ENCODE data around the gene NIPSNAP2.

DNA sequence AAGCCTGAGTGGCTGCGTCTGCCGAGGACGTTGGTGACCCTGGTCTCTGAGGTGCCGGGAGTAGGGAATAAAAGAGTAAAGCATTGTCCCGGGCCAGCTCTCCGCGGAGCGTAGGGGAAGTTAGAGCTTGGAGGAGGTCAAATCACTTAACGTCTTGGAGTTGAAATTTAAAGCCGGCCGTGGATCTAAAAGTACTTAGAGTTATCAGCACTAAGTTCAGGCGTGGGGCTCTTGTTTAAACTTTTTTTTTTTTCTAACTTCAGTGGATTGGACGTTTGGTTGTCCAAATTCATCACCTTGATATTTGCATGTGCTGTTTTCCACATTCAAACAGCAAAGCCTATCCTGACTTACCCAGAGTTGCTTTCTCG is 700 bp downstream of the NIPSNAP2 start:
- no peak for TF ChIP-seq POLR2AphosphoS5 (IDR thresholded peaks at IDR 0.05; ENCODE audit: low read depth, low read length)
- 0 out of 2 replicates have a peak, but pooled peaks have one; percentile 24 for TF ChIP-seq TAF1 (IDR thresholded peaks at IDR 0.05; ENCODE audit: borderline replicate concordance, insufficient read depth, low read length)

Measured in PFSK-1 (cell line).